ENCODE measurements around the gene NUP210L.
"Not testable (repeated sequence)": the region's sequence is repeated elsewhere in the genome, so short reads cannot be mapped to it uniquely, and the experiment has no call there.

NUP210L gene

DNA sequence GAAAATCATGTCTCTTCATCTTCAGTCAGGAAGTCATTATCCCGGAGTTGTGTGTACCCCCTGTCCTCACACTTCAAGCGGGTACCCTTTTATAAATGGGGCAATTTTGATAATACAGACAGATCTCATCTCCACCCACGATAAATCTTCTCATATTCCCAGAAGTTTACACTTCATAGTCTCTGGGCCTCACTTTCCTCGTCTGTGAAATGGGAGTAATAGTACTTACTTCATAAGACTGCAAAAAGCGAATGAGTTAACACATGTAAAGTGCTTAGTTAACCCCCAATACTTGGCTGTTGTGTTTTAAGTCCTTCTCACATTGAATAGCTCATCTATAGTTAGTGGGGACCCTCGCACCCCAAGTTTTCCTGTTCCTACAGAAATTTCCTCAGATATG is 820 bp downstream of the NUP210L start:
- Histone ChIP-seq H3K36me3 (ENCODE audit: control insufficient read depth, insufficient read depth, low read length) (peaks cover 1% of the 10 kb centered on the region), H4K5ac (ENCODE audit: low read length) (no peak overlapping the region)
- no CpG with 5 or more reads among the region's 6 CpGs for WGBS (ENCODE audit: extremely low coverage, insufficient coverage, low lambda C conversion rate)

DNA sequence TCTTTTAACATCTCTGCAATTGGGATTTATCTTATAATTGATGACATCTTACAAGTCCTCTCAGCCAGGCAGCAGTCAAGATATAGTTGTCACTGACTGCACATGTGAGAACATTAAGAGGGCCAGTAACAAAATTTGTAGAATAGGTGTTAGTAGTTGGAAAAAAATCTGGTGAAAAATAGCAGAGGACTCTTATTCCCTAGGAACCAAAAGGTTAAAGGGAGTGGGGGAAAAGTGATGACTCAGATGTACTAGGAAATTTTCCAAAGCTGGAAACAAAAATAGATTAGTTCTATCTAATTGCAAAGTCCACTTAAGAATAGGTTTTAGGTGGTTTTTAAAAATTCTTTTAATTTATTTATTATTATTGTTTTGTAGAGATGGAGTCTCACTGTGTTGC is 3.6 kb downstream of the NUP210L start:
- no peak overlapping the region for H2BK5ac ChIP-seq (ENCODE audit: low read length)
- no peak overlapping the region for H2BK15ac ChIP-seq (replicated peaks; ENCODE audit: low read depth)

More for the DNA sequence above, 820 bp downstream of the NUP210L start:
- H3K27ac ChIP-seq (ENCODE audit: low read depth, low read length) = no peak overlapping the region
- no peak overlapping the region for H2BK15ac ChIP-seq (replicated peaks; ENCODE audit: low read depth)
- H2AK5ac ChIP-seq (ENCODE audit: low read length) = no peak overlapping the region
- H3K79me2 ChIP-seq (ENCODE audit: control insufficient read depth, insufficient read depth, low read length) = no peaks in the 10 kb centered on the region
- no peak overlapping the region for H4K8ac ChIP-seq (ENCODE audit: low read depth, low read length)
- H3K23ac ChIP-seq (ENCODE audit: low read length) = no peak overlapping the region
- no peak for DNase-seq
- H3K27me3 ChIP-seq (ENCODE audit: insufficient read depth, low read length, poor library complexity) = no peaks in the 10 kb centered on the region
- no peak overlapping the region for H3K56ac ChIP-seq (ENCODE audit: low read length)
- H3K79me1 ChIP-seq (ENCODE audit: low read length) = peaks cover 6% of the 10 kb centered on the region
- no peak overlapping the region for H3K4ac ChIP-seq (ENCODE audit: low read depth, low read length)
- no peak overlapping the region for H3K18ac ChIP-seq (ENCODE audit: low read length)
- no peak overlapping the region for H3K9ac ChIP-seq (ENCODE audit: low read length)
- no peak overlapping the region for H2BK120ac ChIP-seq (ENCODE audit: low read depth, low read length)
- H3K4me2 ChIP-seq (ENCODE audit: low read length) = no peak overlapping the region
- no peak overlapping the region for H2BK5ac ChIP-seq (ENCODE audit: low read length)
- H3K4me3 ChIP-seq (ENCODE audit: low read length) = no peak overlapping the region
- H3K4me1 ChIP-seq (ENCODE audit: control insufficient read depth, low read depth, low read length) = peaks cover 2% of the 10 kb centered on the region

DNA sequence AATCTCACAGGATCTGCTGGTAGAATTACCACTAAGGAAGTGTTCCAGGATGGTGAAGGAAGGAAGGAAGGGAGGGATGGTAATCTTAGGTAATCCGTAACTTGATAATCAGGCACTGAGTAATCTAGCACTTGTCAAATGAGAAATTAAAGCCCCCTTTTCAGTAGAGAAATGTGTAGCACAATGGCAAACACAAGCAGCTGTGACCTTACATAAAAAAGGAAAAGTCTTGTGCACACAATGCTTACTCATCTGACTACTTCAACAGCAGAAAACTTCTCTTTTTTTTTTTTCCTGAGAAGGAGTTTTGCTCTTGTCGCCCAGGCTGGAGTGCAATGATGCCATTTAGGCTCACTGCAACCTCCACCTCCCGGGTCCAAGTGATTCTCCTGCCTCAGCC is 6.1 kb downstream of the NUP210L start:
- H2BK120ac ChIP-seq (ENCODE audit: low read depth, low read length) = no peak overlapping the region
- H3K9ac ChIP-seq (ENCODE audit: low read length) = no peak overlapping the region

More for the DNA sequence above, 3.6 kb downstream of the NUP210L start:
- no peak overlapping the region for H3K4me3 ChIP-seq (ENCODE audit: low read length)
- no peak overlapping the region for H3K27ac ChIP-seq (ENCODE audit: low read depth, low read length)
- no peak overlapping the region for H2BK120ac ChIP-seq (ENCODE audit: low read depth, low read length)
- no peaks in the 10 kb centered on the region for H3K4me1 ChIP-seq (ENCODE audit: control insufficient read depth, low read depth, low read length)
- no peak overlapping the region for H3K9ac ChIP-seq (ENCODE audit: low read length)
- no peak overlapping the region for H3K4me2 ChIP-seq (ENCODE audit: low read length)
- no peaks in the 10 kb centered on the region for H3K36me3 ChIP-seq (ENCODE audit: control insufficient read depth, insufficient read depth, low read length)
- no peak overlapping the region for H3K4ac ChIP-seq (ENCODE audit: low read depth, low read length)
- DNase-seq = no peak
- no peaks in the 10 kb centered on the region for H3K79me2 ChIP-seq (ENCODE audit: control insufficient read depth, insufficient read depth, low read length)
- no peak overlapping the region for H4K8ac ChIP-seq (ENCODE audit: low read depth, low read length)
- no peaks in the 10 kb centered on the region for H3K79me1 ChIP-seq (ENCODE audit: low read length)
- no peak overlapping the region for H4K5ac ChIP-seq (ENCODE audit: low read length)
- no peak overlapping the region for H3K18ac ChIP-seq (ENCODE audit: low read length)
- H3K23ac ChIP-seq (ENCODE audit: low read length) = no peak overlapping the region
- no peaks in the 10 kb centered on the region for H3K27me3 ChIP-seq (ENCODE audit: insufficient read depth, low read length, poor library complexity)
- H3K56ac ChIP-seq (ENCODE audit: low read length) = no peak overlapping the region
- no peak overlapping the region for H2AK5ac ChIP-seq (ENCODE audit: low read length)

DNA sequence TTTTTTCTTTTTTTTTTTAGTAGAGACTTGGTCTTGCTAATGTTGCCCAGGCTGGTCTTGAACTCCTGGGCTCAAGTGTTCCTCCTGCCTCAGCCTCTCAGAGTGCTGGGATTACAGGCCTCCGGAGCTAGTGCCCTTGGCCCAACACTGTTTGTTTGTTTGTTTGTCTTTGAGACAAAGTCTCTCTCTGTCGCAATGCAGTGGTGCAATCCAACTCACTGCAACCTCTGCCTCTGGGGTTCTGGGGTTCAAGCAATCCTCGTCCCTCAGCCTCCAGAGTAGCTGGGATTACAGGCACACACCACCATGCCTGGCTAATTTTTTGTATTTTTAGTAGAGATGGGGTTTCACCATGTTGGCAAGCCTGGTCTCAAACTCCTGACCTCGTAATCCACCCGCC is 7.4 kb downstream of the NUP210L start:
- H3K79me1 ChIP-seq (ENCODE audit: low read length); DNase-seq; H3K27me3 ChIP-seq (ENCODE audit: insufficient read depth, low read length, poor library complexity); H3K18ac ChIP-seq (ENCODE audit: low read length); H4K8ac ChIP-seq (ENCODE audit: low read depth, low read length); H3K27ac ChIP-seq (ENCODE audit: low read depth, low read length); H2BK120ac ChIP-seq (ENCODE audit: low read depth, low read length); H3K23ac ChIP-seq (ENCODE audit: low read length); H3K56ac ChIP-seq (ENCODE audit: low read length); H3K9ac ChIP-seq (ENCODE audit: low read length); H3K36me3 ChIP-seq (ENCODE audit: control insufficient read depth, insufficient read depth, low read length); H3K4me1 ChIP-seq (ENCODE audit: control insufficient read depth, low read depth, low read length); H2BK15ac ChIP-seq (replicated peaks; ENCODE audit: low read depth); H3K79me2 ChIP-seq (ENCODE audit: control insufficient read depth, insufficient read depth, low read length); H2BK5ac ChIP-seq (ENCODE audit: low read length); H3K4ac ChIP-seq (ENCODE audit: low read depth, low read length); H3K4me2 ChIP-seq (ENCODE audit: low read length); H3K4me3 ChIP-seq (ENCODE audit: low read length); H4K5ac ChIP-seq (ENCODE audit: low read length); H2AK5ac ChIP-seq (ENCODE audit: low read length): not testable (repeated sequence)
- no CpG with 5 or more reads among the region's 5 CpGs for WGBS (ENCODE audit: extremely low coverage, insufficient coverage, low lambda C conversion rate)

More for the DNA sequence above, 6.1 kb downstream of the NUP210L start:
- no peak overlapping the region for H2BK15ac ChIP-seq (replicated peaks; ENCODE audit: low read depth)
- no peak overlapping the region for H2AK5ac ChIP-seq (ENCODE audit: low read length)
- no peak overlapping the region for H3K18ac ChIP-seq (ENCODE audit: low read length)
- no peak overlapping the region for H3K4me3 ChIP-seq (ENCODE audit: low read length)
- H3K27ac ChIP-seq (ENCODE audit: low read depth, low read length) = no peak overlapping the region
- DNase-seq = no peak
- H2BK5ac ChIP-seq (ENCODE audit: low read length) = no peak overlapping the region
- H3K23ac ChIP-seq (ENCODE audit: low read length) = no peak overlapping the region
- H3K79me2 ChIP-seq (ENCODE audit: control insufficient read depth, insufficient read depth, low read length) = no peaks in the 10 kb centered on the region
- no peak overlapping the region for H3K4me2 ChIP-seq (ENCODE audit: low read length)
- no peaks in the 10 kb centered on the region for H3K27me3 ChIP-seq (ENCODE audit: insufficient read depth, low read length, poor library complexity)
- no peaks in the 10 kb centered on the region for H3K79me1 ChIP-seq (ENCODE audit: low read length)
- H3K36me3 ChIP-seq (ENCODE audit: control insufficient read depth, insufficient read depth, low read length) = no peaks in the 10 kb centered on the region
- H3K56ac ChIP-seq (ENCODE audit: low read length) = no peak overlapping the region
- WGBS (ENCODE audit: extremely low coverage, insufficient coverage, low lambda C conversion rate) = no CpG with 5 or more reads among the region's 3 CpGs
- no peak overlapping the region for H4K5ac ChIP-seq (ENCODE audit: low read length)
- no peak overlapping the region for H4K8ac ChIP-seq (ENCODE audit: low read depth, low read length)
- H3K4ac ChIP-seq (ENCODE audit: low read depth, low read length) = no peak overlapping the region
- no peaks in the 10 kb centered on the region for H3K4me1 ChIP-seq (ENCODE audit: control insufficient read depth, low read depth, low read length)

DNA sequence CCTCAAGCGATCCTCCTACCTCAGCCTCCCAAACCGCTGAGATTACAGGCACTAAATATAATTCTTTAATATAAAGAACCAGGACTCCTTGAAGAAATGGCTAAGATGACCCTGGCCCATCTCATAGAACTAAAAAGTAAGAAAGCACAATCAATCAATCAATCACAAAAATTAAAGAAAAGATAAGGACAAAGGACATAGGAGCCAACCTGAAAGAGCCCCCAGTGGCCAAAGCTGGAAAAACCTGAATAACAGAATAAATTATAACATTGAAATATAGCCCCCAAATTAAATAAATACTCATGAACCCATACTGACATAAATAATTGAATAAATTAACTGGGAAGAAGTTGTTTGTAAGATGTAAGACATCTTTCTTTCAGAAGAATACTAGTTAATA is 8.9 kb downstream of the NUP210L start:
- Histone ChIP-seq H3K23ac (ENCODE audit: low read length) (no peak overlapping the region), H3K9ac (ENCODE audit: low read length) (no peak overlapping the region)

DNA sequence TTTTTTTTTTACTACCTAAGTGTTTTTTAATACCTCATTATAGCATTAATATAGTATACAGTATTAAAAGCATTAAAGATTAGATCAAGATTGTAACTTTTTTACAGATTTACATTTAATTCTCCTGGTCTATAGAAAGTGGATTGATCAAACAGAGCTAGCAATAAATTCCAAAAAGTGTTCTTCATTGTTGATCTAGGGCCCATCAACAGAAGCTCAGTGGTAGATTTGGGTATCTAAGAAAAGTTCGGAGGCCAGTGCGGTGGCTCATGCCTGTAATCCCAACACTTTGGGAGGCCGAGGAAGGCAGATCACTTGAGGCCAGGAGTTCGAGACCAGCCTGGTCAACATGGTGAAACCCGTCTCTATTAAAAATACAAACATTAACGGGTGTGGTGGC is 12.5 kb downstream of the NUP210L start:
- no peak overlapping the region for H3K18ac ChIP-seq (ENCODE audit: low read length)
- no peak for DNase-seq
- no peak overlapping the region for H3K4me3 ChIP-seq (ENCODE audit: low read length)
- H3K27me3 ChIP-seq (ENCODE audit: insufficient read depth, low read length, poor library complexity) = no peaks in the 10 kb centered on the region
- H3K4ac ChIP-seq (ENCODE audit: low read depth, low read length) = no peak overlapping the region
- H2BK5ac ChIP-seq (ENCODE audit: low read length) = no peak overlapping the region
- no peak overlapping the region for H3K56ac ChIP-seq (ENCODE audit: low read length)
- H3K79me2 ChIP-seq (ENCODE audit: control insufficient read depth, insufficient read depth, low read length) = no peaks in the 10 kb centered on the region
- H4K5ac ChIP-seq (ENCODE audit: low read length) = no peak overlapping the region
- H3K36me3 ChIP-seq (ENCODE audit: control insufficient read depth, insufficient read depth, low read length) = no peaks in the 10 kb centered on the region
- no CpG with 5 or more reads among the region's 6 CpGs for WGBS (ENCODE audit: extremely low coverage, insufficient coverage, low lambda C conversion rate)
- H3K9ac ChIP-seq (ENCODE audit: low read length) = no peak overlapping the region
- no peak overlapping the region for H3K23ac ChIP-seq (ENCODE audit: low read length)
- no peaks in the 10 kb centered on the region for H3K4me1 ChIP-seq (ENCODE audit: control insufficient read depth, low read depth, low read length)
- no peaks in the 10 kb centered on the region for H3K79me1 ChIP-seq (ENCODE audit: low read length)
- no peak overlapping the region for H3K4me2 ChIP-seq (ENCODE audit: low read length)
- H2BK15ac ChIP-seq (replicated peaks; ENCODE audit: low read depth) = no peak overlapping the region
- H4K8ac ChIP-seq (ENCODE audit: low read depth, low read length) = no peak overlapping the region
- H2AK5ac ChIP-seq (ENCODE audit: low read length) = no peak overlapping the region
- no peak overlapping the region for H3K27ac ChIP-seq (ENCODE audit: low read depth, low read length)
- no peak overlapping the region for H2BK120ac ChIP-seq (ENCODE audit: low read depth, low read length)

More for the DNA sequence above, 8.9 kb downstream of the NUP210L start:
- H4K5ac ChIP-seq (ENCODE audit: low read length) = no peak overlapping the region
- no CpG with 5 or more reads among the region's 2 CpGs for WGBS (ENCODE audit: extremely low coverage, insufficient coverage, low lambda C conversion rate)
- no peaks in the 10 kb centered on the region for H3K79me2 ChIP-seq (ENCODE audit: control insufficient read depth, insufficient read depth, low read length)
- H3K4me3 ChIP-seq (ENCODE audit: low read length) = no peak overlapping the region
- no peak overlapping the region for H3K27ac ChIP-seq (ENCODE audit: low read depth, low read length)
- H3K79me1 ChIP-seq (ENCODE audit: low read length) = no peaks in the 10 kb centered on the region
- no peak overlapping the region for H3K4me2 ChIP-seq (ENCODE audit: low read length)
- H3K4ac ChIP-seq (ENCODE audit: low read depth, low read length) = no peak overlapping the region
- H3K27me3 ChIP-seq (ENCODE audit: insufficient read depth, low read length, poor library complexity) = no peaks in the 10 kb centered on the region
- H4K8ac ChIP-seq (ENCODE audit: low read depth, low read length) = no peak overlapping the region
- no peak for DNase-seq
- H2BK5ac ChIP-seq (ENCODE audit: low read length) = no peak overlapping the region
- no peak overlapping the region for H2BK120ac ChIP-seq (ENCODE audit: low read depth, low read length)
- H3K36me3 ChIP-seq (ENCODE audit: control insufficient read depth, insufficient read depth, low read length) = no peaks in the 10 kb centered on the region
- no peaks in the 10 kb centered on the region for H3K4me1 ChIP-seq (ENCODE audit: control insufficient read depth, low read depth, low read length)
- no peak overlapping the region for H2AK5ac ChIP-seq (ENCODE audit: low read length)
- no peak overlapping the region for H2BK15ac ChIP-seq (replicated peaks; ENCODE audit: low read depth)
- no peak overlapping the region for H3K18ac ChIP-seq (ENCODE audit: low read length)
- no peak overlapping the region for H3K56ac ChIP-seq (ENCODE audit: low read length)
